ENCODE measurements around the gene SH2D5.

Gene SH2D5

DNA sequence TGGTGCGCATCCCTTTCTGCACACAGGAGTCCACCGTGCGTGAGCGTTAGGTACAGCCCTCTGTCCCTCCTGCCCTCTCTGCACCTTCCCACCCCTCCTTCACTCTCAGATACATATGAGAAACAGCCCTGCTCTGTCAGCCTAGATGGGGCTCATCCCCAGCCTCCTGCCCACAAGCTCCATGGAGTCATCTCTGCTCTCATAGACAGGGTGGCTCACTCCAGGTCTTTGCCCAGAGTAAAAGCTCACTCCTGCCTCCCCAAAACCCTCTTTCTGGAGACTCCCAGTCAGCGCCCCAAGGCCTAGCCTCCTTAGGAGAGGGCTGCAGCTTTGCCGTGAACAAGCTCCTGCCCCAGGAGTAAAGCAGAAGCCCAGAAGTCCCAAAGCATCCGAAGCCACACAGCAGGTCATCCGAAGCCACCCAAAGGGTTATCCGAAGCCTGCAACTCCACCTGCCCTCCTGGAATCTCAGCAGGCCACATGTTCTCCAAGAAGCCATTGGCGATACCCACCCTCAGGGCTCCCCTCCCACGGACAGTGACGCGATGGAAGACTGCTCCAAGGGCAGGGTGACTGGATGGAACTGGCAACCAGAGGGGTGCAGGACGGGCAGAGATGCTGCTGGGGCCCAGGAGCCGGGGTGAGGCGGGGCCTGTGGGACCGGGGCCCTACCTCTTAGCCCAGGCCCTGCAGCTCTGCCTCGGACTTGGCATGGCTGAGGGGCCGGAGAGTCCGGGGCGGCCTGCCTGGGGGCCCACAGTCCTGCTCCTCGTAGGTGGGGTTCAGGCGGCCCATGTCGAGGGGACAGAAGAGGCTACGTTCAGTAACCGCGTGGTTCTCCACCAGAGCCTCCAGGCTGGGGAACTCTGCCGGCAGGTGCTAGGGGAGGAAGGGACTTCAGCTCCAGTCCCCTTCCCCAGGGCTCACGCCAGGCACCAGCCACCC lies 11.1 kb downstream of the SH2D5 start:
- Histone ChIP-seq H3K27ac (ENCODE audit: low read length) (no peak overlapping the region), H3K9ac (ENCODE audit: low read depth, low read length) (no peak overlapping the region), H3K4me2 (ENCODE audit: insufficient read depth, low read length) (no peak overlapping the region), H2AFZ (ENCODE audit: low read depth, low read length) (no peak overlapping the region), H3K79me2 (ENCODE audit: insufficient read depth, low read length) (no peaks in the 10 kb centered on the region), H3K4me3 (ENCODE audit: low read depth in 1 of 2, low read length in 2 of 2) (no peak overlapping the region), H3K36me3 (ENCODE audit: insufficient read depth, low read length) (no peaks in the 10 kb centered on the region), H3K9me3 (ENCODE audit: insufficient read depth, low read length, severe bottlenecking) (no peaks in the 10 kb centered on the region), H4K20me1 (ENCODE audit: insufficient read depth, low read length) (no peaks in the 10 kb centered on the region; the same call in 1 of the 2 replicates), H3K4me1 (ENCODE audit: insufficient read depth, low read length) (peaks cover 10% of the 10 kb centered on the region), H3K27me3 (ENCODE audit: insufficient read depth, low read length, poor library complexity) (peaks cover 18% of the 10 kb centered on the region)
- TF ChIP-seq, protein P1, sequence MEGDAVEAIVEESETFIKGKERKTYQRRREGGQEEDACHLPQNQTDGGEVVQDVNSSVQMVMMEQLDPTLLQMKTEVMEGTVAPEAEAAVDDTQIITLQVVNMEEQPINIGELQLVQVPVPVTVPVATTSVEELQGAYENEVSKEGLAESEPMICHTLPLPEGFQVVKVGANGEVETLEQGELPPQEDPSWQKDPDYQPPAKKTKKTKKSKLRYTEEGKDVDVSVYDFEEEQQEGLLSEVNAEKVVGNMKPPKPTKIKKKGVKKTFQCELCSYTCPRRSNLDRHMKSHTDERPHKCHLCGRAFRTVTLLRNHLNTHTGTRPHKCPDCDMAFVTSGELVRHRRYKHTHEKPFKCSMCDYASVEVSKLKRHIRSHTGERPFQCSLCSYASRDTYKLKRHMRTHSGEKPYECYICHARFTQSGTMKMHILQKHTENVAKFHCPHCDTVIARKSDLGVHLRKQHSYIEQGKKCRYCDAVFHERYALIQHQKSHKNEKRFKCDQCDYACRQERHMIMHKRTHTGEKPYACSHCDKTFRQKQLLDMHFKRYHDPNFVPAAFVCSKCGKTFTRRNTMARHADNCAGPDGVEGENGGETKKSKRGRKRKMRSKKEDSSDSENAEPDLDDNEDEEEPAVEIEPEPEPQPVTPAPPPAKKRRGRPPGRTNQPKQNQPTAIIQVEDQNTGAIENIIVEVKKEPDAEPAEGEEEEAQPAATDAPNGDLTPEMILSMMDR (IDR thresholded peaks at IDR 0.05; ENCODE audit: borderline replicate concordance, extremely low read depth, low read length, poor library complexity, severe bottlenecking) = no peak
- TF ChIP-seq EZH2 (IDR thresholded peaks at IDR 0.05; ENCODE audit: borderline replicate concordance, low read depth, low read length, severe bottlenecking) = no peak
- ATAC-seq (ENCODE audit: insufficient read depth, low read depth) (no peak), DNase-seq (no peak)

DNA sequence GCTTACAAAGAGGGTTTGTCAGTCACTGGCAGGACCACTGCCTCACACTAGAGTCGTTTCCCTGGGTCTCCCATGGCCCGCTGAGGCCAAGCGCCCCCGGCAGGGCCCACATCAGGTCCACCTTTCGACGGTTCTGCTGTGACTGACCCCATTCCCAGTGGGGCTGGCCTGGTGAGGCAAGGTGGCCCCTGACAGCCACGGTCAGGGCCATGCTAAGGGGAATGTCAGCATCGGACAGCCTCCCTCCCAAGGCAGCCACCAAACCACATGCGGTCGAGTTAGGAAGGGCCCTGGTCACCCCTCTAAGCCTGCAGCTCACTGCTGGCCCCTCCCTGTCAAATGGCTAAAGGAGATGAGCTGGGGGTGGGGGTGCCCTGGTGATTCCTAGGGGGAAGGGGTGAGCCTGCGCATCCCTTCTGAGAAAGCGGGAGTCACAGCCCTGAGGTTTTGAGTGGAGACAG lies 11.8 kb downstream of the SH2D5 start:
- no peak for ATAC-seq (ENCODE audit: insufficient read depth, low read depth)
- H3K4me3 ChIP-seq (ENCODE audit: low read depth in 1 of 2, low read length in 2 of 2) = no peak overlapping the region
- peaks cover 10% of the 10 kb centered on the region for H3K4me1 ChIP-seq (ENCODE audit: insufficient read depth, low read length)
- no peaks in the 10 kb centered on the region for H3K9me3 ChIP-seq (ENCODE audit: insufficient read depth, low read length, severe bottlenecking)
- no peak overlapping the region for H3K27ac ChIP-seq (ENCODE audit: low read length)
- no peaks in the 10 kb centered on the region; the same call in 1 of the 2 replicates for H4K20me1 ChIP-seq (ENCODE audit: insufficient read depth, low read length)
- H3K36me3 ChIP-seq (ENCODE audit: insufficient read depth, low read length) = no peaks in the 10 kb centered on the region
- H3K27me3 ChIP-seq (ENCODE audit: insufficient read depth, low read length, poor library complexity) = peaks cover 18% of the 10 kb centered on the region
- no peak overlapping the region for H3K9ac ChIP-seq (ENCODE audit: low read depth, low read length)
- H3K4me2 ChIP-seq (ENCODE audit: insufficient read depth, low read length) = no peak overlapping the region
- TF ChIP-seq EZH2 (IDR thresholded peaks at IDR 0.05; ENCODE audit: borderline replicate concordance, low read depth, low read length, severe bottlenecking) = no peak
- TF ChIP-seq, protein P1 (IDR thresholded peaks at IDR 0.05; ENCODE audit: borderline replicate concordance, extremely low read depth, low read length, poor library complexity, severe bottlenecking) = no peak
- DNase-seq = no peak
- H3K79me2 ChIP-seq (ENCODE audit: insufficient read depth, low read length) = no peaks in the 10 kb centered on the region
- no peak overlapping the region for H2AFZ ChIP-seq (ENCODE audit: low read depth, low read length)

DNA sequence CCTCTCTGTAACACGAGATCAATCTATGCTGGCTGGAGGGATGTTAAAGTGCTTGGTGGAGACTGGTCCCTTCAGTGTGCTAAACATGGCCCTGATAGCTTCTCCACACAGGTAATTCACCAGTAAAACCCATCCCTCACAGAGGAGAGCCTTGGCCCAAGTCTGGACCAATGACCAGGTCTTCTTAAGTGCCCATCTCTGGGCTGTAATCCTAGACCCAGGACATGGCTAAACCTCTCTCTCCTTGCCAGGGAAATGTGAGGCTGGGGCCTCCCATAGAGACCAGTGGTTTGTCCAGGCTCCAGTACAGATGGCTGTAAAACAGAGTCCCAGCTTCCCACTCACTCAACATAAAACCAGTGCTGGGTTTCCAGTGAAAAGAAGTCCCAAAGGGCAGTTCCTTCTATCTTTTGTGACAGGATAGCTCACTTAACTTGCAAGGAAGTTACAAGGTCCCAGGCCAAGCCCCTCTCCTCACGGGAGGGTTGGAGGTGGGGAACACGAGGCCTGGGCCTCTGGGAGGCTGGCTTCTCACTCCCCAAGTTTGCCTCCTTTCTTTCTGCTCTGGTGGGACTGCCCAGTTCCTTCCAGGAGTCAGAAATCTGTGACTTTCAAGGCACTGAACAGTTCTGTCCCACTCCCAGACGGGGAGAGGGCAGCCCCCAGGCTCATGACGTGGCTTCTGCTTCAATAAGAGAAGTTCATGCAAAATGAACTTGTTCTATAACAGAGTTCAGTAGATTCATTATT lies 12.5 kb downstream of the SH2D5 start:
- H3K27me3 ChIP-seq (ENCODE audit: insufficient read depth, low read length, poor library complexity) = peaks cover 18% of the 10 kb centered on the region
- no peak for ATAC-seq (ENCODE audit: insufficient read depth, low read depth)

More for the DNA sequence above, 12.5 kb downstream of the SH2D5 start:
- H3K27ac ChIP-seq (ENCODE audit: low read length) = no peak overlapping the region
- H3K9ac ChIP-seq (ENCODE audit: low read depth, low read length) = no peak overlapping the region
- no peaks in the 10 kb centered on the region for H3K79me2 ChIP-seq (ENCODE audit: insufficient read depth, low read length)
- no peaks in the 10 kb centered on the region; the same call in 1 of the 2 replicates for H4K20me1 ChIP-seq (ENCODE audit: insufficient read depth, low read length)
- H3K4me2 ChIP-seq (ENCODE audit: insufficient read depth, low read length) = no peak overlapping the region
- TF ChIP-seq, protein P1 (IDR thresholded peaks at IDR 0.05; ENCODE audit: borderline replicate concordance, extremely low read depth, low read length, poor library complexity, severe bottlenecking) = no peak
- TF ChIP-seq EZH2 (IDR thresholded peaks at IDR 0.05; ENCODE audit: borderline replicate concordance, low read depth, low read length, severe bottlenecking) = no peak
- DNase-seq = no peak
- no peaks in the 10 kb centered on the region for H3K36me3 ChIP-seq (ENCODE audit: insufficient read depth, low read length)
- H3K4me1 ChIP-seq (ENCODE audit: insufficient read depth, low read length) = peaks cover 10% of the 10 kb centered on the region
- H2AFZ ChIP-seq (ENCODE audit: low read depth, low read length) = no peak overlapping the region
- H3K4me3 ChIP-seq (ENCODE audit: low read depth in 1 of 2, low read length in 2 of 2) = no peak overlapping the region
- no peaks in the 10 kb centered on the region for H3K9me3 ChIP-seq (ENCODE audit: insufficient read depth, low read length, severe bottlenecking)
